Measurements from ENCODE around the gene ITGB2.

The ITGB2 gene

GRCh38 chr21:44870748-44871495 lies 49.8 kb downstream of the ITGB2 start:
- no peak for DNase-seq (ENCODE audit: low read depth in 1 of 2, low spot score in 1 of 2)

GRCh38 chr21:44869781-44870747 lies 50.6 kb downstream of the ITGB2 start:
- no peak for DNase-seq (ENCODE audit: low read depth in 1 of 2, low spot score in 1 of 2)

- DNase-seq (ENCODE audit: low read depth in 1 of 2, low spot score in 1 of 2), result no peak
Observed at GRCh38 chr21:44868707-44869106, 52.0 kb downstream of the ITGB2 start.

- DNase-seq (ENCODE audit: low read depth in 1 of 2, low spot score in 1 of 2), result no peak
Observed at GRCh38 chr21:44867999-44868700, 52.5 kb downstream of the ITGB2 start.

- DNase-seq (ENCODE audit: low read depth in 1 of 2, low spot score in 1 of 2), result no peak
Observed at GRCh38 chr21:44867464-44867863, 53.2 kb downstream of the ITGB2 start.

- DNase-seq (ENCODE audit: low read depth in 1 of 2, low spot score in 1 of 2), result no peak
Observed at GRCh38 chr21:44866780-44867179, 53.9 kb downstream of the ITGB2 start.

- no peak for DNase-seq (ENCODE audit: low read depth in 1 of 2, low spot score in 1 of 2)
Observed at GRCh38 chr21:44865561-44866280, 55.0 kb downstream of the ITGB2 start.

- DNase-seq (ENCODE audit: low read depth in 1 of 2, low spot score in 1 of 2), result no peak
Observed at GRCh38 chr21:44862869-44863685, 57.6 kb downstream of the ITGB2 start.

- DNase-seq (ENCODE audit: low read depth in 1 of 2, low spot score in 1 of 2), result no peak
Observed at GRCh38 chr21:44858791-44859190, 61.9 kb downstream of the ITGB2 start.

- no peak for DNase-seq (ENCODE audit: low read depth in 1 of 2, low spot score in 1 of 2)
Observed at GRCh38 chr21:44858291-44858690, 62.4 kb downstream of the ITGB2 start.

GRCh38 chr21:44857127-44857892 lies 63.4 kb downstream of the ITGB2 start:
- DNase-seq (ENCODE audit: low read depth in 1 of 2, low spot score in 1 of 2), result no peak

GRCh38 chr21:44856131-44856530 lies 64.6 kb downstream of the ITGB2 start:
- DNase-seq (ENCODE audit: low read depth in 1 of 2, low spot score in 1 of 2), result no peak

GRCh38 chr21:44855572-44855971 lies 65.1 kb downstream of the ITGB2 start:
- DNase-seq (ENCODE audit: low read depth in 1 of 2, low spot score in 1 of 2), result no peak

- DNase-seq (ENCODE audit: low read depth in 1 of 2, low spot score in 1 of 2), result no peak
Observed at GRCh38 chr21:44854664-44855446, 65.8 kb downstream of the ITGB2 start.

- no peak for DNase-seq (ENCODE audit: low read depth in 1 of 2, low spot score in 1 of 2)
Observed at GRCh38 chr21:44854391-44854663, 66.4 kb downstream of the ITGB2 start.

- no peak for DNase-seq (ENCODE audit: low read depth in 1 of 2, low spot score in 1 of 2)
Observed at GRCh38 chr21:44853601-44854390, 66.9 kb downstream of the ITGB2 start.

GRCh38 chr21:44850905-44851657 lies 69.6 kb downstream of the ITGB2 start:
- no peak for DNase-seq (ENCODE audit: low read depth in 1 of 2, low spot score in 1 of 2)

Data from stimulated activated CD4-positive, alpha-beta T cell treated with anti-CD3 and anti-CD28 coated beads, Interleukin-15, amount 100 ng/mL, for 1 hour (primary cell).